HG03575 (cell line): ENCODE results near the gene RRP9.

ENCODE experiments used
- ATAC-seq: cut with Tn5 transposase; IDR thresholded peaks from one replicate; pipeline ENCODE4 v1.9.1; 2021; ENCODE audit not compliant: unreplicated experiment, insufficient number of reproducible peaks, low FRiP score; ENCODE audit errors: extremely low read depth

RRP9 gene

DNA sequence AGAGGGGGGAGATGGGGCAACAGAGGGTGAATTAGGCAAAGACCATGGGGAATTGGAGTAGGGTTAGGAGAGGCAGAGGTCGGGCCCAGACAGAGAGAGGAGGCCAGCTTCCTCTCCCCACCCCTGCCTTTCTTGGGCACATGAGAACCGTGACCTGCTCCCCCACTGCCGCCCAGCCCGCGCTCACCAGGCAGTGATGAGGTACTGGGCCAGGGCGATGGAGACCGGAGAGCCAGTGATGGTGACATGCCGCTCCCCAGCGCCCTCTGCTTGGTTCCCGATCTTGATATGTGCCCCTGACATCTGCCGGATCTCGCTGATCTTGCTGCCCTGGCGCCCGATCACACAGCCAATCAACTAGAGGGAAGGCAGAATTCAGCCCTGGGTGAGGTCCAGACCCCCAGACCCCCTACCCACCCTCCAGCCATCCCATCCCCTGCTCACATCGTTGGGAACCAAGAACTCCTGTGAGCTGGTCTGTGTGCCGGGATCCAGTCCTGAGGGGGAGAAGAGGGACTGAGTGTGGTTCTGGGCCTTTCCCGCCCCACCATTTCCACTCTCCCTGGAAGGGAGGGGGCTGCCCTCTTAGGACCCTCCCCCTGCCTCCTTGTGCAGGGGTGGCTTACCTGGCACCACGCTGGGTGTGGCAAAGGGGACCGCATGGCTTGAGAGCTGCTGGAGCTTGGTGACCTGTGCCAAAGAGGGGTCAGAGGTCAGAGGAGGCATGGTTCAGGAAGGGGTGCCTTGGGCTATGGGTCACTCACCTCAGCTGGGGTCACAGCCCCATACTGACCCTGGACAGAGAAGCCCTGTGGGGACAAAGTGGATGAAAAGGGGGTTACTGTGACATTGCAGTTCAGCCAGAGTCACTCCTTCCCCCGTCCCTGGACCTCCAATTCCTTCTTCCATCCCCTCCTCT lies 17.2 kb upstream of the RRP9 start:
- no peak for ATAC-seq

GRCh38 chr3:51957520-51958205 lies 16.0 kb upstream of the RRP9 start:
- no peak for ATAC-seq

GRCh38 chr3:51955893-51956770 lies 14.4 kb upstream of the RRP9 start:
- no peak for ATAC-seq

GRCh38 chr3:51955175-51955892 lies 13.6 kb upstream of the RRP9 start, which contains the start of gene GPR62:
TSS of gene GPR62 (plus strand) at chr3:51955381. CDS start at chr3:51955653, 272 bp downstream.
- ATAC-seq, result no peak

GRCh38 chr3:51954713-51955112 lies 13.0 kb upstream of the RRP9 start:
- ATAC-seq, result no peak

DNA sequence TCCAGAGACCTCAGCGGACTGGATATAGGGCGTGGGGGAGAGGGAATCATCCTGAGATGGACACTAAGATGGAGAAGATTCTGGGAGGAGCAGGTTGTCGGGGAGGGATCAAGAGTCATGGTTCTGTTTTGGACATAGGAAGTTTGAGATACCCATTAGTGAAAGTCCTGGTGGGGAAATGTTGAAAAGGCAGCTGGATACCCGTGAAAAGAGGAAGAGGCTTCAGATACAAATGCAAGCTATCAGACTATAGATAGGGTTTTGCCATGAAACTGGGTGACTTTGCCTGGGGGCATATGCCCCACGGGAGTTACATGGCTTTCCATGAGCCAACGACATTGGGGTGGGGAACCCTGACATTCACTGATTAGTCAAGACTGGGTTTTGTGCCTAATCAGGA lies 12.4 kb upstream of the RRP9 start:
- ATAC-seq, result no peak

DNA sequence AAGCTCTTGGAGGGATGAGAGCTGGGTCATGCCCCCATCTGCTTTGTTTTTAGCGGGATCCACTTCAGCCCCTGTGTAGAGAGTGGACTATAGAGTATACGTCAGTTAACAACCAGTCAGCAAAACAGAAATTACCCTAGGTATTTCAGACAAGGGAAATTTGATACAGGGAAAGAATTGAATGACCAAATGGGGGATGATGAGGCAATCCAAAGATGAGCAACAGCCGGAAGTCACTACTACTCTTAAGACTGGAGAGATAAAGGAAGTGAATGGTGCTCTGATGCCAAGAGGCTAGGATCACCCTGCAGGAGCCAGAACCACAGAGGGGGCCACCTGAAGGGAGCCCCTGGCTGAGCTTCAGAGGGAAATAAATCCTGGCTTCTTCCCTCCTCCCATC lies 11.7 kb upstream of the RRP9 start:
- ATAC-seq, result no peak

GRCh38 chr3:51950899-51951298 lies 9.2 kb upstream of the RRP9 start:
- ATAC-seq, result no peak

- ATAC-seq, result no peak
These were observed 7.4 kb upstream of the RRP9 start for GRCh38 chr3:51949121-51949520.

DNA sequence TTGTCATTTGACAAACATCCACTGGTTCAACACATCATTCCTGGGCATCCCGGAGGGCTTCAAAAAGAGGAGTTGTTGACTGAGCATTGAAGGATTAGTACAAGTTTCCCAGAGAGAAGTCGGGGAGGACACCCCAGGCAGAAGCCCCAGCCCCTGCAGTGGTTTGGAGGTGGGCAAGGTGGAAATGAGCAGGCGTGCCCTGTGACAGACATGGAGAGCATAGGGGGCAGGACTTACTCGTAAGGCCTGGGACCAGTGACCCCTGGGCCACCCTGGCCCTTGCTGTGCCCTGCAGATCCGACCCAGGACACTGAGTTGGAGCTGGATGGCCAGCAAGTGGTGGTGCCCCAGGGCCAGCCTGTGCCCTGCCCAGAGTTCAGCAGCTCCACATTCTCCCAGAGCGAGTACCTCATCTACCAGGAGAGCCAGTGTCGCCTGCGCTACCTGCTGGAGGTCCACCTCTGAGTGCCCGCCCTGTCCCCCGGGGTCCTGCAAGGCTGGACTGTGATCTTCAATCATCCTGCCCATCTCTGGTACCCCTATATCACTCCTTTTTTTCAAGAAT lies 6.4 kb upstream of the RRP9 start:
- ATAC-seq, result no peak

- ATAC-seq, result no peak
These were observed 5.7 kb upstream of the RRP9 start for GRCh38 chr3:51947215-51947900.

- no peak for ATAC-seq
These were observed 5.1 kb upstream of the RRP9 start for GRCh38 chr3:51946796-51947195.

- ATAC-seq, result no peak
These were observed 4.4 kb upstream of the RRP9 start for GRCh38 chr3:51945926-51946705.

GRCh38 chr3:51945031-51945840 lies 3.5 kb upstream of the RRP9 start:
- no peak for ATAC-seq

DNA sequence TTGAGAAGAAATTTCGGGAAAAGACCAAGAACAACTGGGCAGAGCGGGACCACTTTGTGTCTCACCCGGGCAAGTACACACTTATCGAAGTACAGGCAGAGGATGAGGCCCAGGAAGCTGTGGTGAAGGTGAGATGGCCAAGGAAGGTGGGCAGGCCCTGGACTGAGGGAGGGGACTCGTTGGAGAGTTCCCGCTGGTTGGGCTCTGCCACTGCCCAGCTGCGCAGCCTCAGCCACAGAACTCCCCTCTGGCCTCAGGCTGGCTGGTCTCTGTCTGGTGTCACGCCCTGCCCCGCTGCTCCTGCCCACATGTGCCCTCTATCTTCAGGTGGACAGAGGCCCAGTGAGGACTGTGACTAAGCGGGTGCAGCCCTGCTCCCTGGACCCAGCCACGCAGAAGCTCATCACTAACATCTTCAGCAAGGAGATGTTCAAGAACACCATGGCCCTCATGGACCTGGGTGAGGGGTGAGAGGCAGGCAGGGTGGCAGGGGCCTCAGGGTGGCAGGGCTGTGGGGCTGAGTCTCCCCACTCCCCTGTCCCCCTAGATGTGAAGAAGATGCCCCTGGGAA lies 2.8 kb upstream of the RRP9 start:
- ATAC-seq, result no peak
